ENCODE measurements around the gene SZRD1. TPM values are rescaled to one million over a fixed set of nuclear protein-coding genes. Genes with fewer than 3 reads are reported as not detected.

SZRD1 gene
- total and polyA plus RNA-seq, 9 of the 15 experiments (the other 6 are each of a cell fraction or from before 2014, with no cell fraction given) = 3.9 to 149 (median 82.5) TPM

DNA sequence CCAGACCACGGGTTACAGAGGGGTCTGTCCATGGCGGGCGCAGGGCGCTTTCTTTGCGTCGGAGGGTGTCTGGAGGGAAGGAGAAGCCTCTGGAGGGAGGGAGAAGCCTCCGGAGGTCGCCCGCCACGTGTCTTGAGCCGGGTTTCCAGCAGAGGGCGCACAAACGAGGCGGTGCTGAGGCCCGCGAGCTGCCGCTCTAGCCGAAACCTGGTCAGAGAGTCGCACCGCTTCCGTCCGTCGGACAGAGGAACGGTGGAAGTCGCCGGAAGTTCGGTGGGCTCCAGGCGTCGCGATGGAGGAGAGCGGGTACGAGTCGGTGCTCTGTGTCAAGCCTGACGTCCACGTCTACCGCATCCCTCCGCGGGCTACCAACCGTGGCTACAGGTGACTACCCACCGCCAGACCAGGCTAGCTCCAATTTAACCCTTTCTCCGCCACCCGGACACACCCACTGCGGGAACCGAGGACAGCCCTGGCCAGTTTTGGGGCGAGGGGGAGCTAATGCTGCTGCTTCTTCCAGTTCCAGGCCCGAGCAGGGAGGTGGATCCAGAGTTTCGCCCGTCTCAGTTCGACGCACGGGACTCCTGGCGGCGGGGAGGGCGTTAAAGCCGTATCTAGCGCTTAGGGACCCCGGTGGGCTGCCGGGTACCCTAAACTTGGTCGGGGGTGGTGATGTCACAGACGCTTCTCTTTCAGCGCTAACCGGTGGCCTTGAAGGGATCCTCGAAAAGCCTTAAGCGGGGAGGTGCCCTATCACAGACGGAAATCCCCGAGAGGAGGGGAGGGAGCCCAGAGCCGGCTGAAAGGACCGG lies 73.6 kb downstream of the SZRD1 start, which contains the start of gene NECAP2 (continued):
- TF ChIP-seq, protein P1, sequence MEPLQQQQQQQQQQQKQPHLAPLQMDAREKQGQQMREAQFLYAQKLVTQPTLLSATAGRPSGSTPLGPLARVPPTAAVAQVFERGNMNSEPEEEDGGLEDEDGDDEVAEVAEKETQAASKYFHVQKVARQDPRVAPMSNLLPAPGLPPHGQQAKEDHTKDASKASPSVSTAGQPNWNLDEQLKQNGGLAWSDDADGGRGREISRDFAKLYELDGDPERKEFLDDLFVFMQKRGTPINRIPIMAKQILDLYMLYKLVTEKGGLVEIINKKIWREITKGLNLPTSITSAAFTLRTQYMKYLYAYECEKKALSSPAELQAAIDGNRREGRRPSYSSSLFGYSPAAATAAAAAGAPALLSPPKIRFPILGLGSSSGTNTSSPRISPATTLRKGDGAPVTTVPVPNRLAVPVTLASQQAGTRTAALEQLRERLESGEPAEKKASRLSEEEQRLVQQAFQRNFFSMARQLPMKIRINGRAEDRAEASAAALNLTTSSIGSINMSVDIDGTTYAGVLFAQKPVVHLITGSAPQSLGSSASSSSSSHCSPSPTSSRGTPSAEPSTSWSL (CRISPR knock-in tag; IDR thresholded peaks at IDR 0.05; ENCODE audit: borderline replicate concordance) = peak; percentile 35; the same call in 1 of the 2 replicates
- peak; percentile 20; the same call in 1 of the 2 replicates for TF ChIP-seq ZNF175 (CRISPR knock-in tag; IDR thresholded peaks at IDR 0.05; ENCODE audit: low read depth)
- TF ChIP-seq KLF16 (IDR thresholded peaks at IDR 0.05) = 0 out of 2 replicates have a peak, but pooled peaks have one; percentile 44
- TF ChIP-seq FUS (optimal IDR thresholded peaks at IDR 0.05; ENCODE audit: low read depth, low read length) = no peak
- no peak for TF ChIP-seq PTBP1 (IDR thresholded peaks at IDR 0.05; ENCODE audit: low read depth, low read length)
- 0 out of 2 replicates have a peak, but pooled peaks have one; percentile 38 for TF ChIP-seq GABPB2 (CRISPR knock-in tag; conservative IDR thresholded peaks at IDR 0.05)
- peak; percentile 95 for TF ChIP-seq POLR2A (conservative IDR thresholded peaks at IDR 0.05)
- TF ChIP-seq, protein P2, sequence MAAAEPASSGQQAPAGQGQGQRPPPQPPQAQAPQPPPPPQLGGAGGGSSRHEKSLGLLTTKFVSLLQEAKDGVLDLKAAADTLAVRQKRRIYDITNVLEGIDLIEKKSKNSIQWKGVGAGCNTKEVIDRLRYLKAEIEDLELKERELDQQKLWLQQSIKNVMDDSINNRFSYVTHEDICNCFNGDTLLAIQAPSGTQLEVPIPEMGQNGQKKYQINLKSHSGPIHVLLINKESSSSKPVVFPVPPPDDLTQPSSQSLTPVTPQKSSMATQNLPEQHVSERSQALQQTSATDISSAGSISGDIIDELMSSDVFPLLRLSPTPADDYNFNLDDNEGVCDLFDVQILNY (CRISPR knock-in tag; IDR thresholded peaks at IDR 0.05) = peak; percentile 23; the same call in 1 of the 2 replicates
- TF ChIP-seq TAF15 (IDR thresholded peaks at IDR 0.05; ENCODE audit: low read depth, low read length) = no peak
- TF ChIP-seq GTF2E2 (tag; IDR thresholded peaks at IDR 0.05) = peak; percentile 83
- TF ChIP-seq, protein P3, sequence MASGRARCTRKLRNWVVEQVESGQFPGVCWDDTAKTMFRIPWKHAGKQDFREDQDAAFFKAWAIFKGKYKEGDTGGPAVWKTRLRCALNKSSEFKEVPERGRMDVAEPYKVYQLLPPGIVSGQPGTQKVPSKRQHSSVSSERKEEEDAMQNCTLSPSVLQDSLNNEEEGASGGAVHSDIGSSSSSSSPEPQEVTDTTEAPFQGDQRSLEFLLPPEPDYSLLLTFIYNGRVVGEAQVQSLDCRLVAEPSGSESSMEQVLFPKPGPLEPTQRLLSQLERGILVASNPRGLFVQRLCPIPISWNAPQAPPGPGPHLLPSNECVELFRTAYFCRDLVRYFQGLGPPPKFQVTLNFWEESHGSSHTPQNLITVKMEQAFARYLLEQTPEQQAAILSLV (tag; IDR thresholded peaks at IDR 0.05) = no peak
- TF ChIP-seq ZEB2 (IDR thresholded peaks at IDR 0.05) = 0 out of 2 replicates have a peak, but pooled peaks have one; percentile 12
- no peak; the same call in 1 of the 2 replicates for TF ChIP-seq LEF1 (IDR thresholded peaks at IDR 0.05)
- TF ChIP-seq MAZ (CRISPR knock-in tag; conservative IDR thresholded peaks at IDR 0.05 in 1 of 2, IDR thresholded peaks at IDR 0.05 in 1 of 2) = peak in 1 of 2 experiments; percentile 96; a peak in 3 of 4 replicates
- TF ChIP-seq SRF (CRISPR knock-in tag; IDR thresholded peaks at IDR 0.05) = 0 out of 4 replicates have a peak, but pooled peaks of 1 of the 2 experiments have one; percentile 55
- TF ChIP-seq FOSL1 (tag; conservative IDR thresholded peaks at IDR 0.05) = 0 out of 2 replicates have a peak, but pooled peaks have one; percentile 35
- TF ChIP-seq, protein P4, sequence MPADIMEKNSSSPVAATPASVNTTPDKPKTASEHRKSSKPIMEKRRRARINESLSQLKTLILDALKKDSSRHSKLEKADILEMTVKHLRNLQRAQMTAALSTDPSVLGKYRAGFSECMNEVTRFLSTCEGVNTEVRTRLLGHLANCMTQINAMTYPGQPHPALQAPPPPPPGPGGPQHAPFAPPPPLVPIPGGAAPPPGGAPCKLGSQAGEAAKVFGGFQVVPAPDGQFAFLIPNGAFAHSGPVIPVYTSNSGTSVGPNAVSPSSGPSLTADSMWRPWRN (IDR thresholded peaks at IDR 0.05; ENCODE audit: low read depth) = 0 out of 2 replicates have a peak, but pooled peaks have one; percentile 47
- peak in 1 of 2 experiments; percentile 78; a peak in 1 of 3 replicates for TF ChIP-seq CBX3 (IDR thresholded peaks at IDR 0.05; ENCODE audit: borderline replicate concordance in 1 of 2, low read length in 2 of 2)
- TF ChIP-seq ZNF124 (CRISPR knock-in tag; IDR thresholded peaks at IDR 0.05) = no peak
- TF ChIP-seq HEY1 (CRISPR knock-in tag; IDR thresholded peaks at IDR 0.05; ENCODE audit: borderline replicate concordance) = no peak; the same call in 1 of the 2 replicates
